SK-N-SH (cell line): Measurements from ENCODE around the gene PRSS48. TPM values are rescaled to one million over a fixed set of nuclear protein-coding genes. Genes with fewer than 3 reads are reported as not detected.

Experiments used
- CTCF ChIA-PET: fragments of 300-600, 350-600 bp; formaldehyde crosslinking; extraction: SDS; loops from one replicate; lab custom pipeline; 2021; lab: Yijun Ruan, JAX
- POLR2A ChIA-PET: fragments of 350-600 bp; sonication (Branson Sonifier 250); formaldehyde crosslinking; extraction: SDS; loops from one replicate; lab custom pipeline; 2020; ENCODE audit warnings: antibody characterized with exemption, inconsistent platforms; lab: Yijun Ruan, JAX
- DNase-seq: peaks from one replicate; pipeline ENCODE4 v3.0.0; 2012
- H2AFZ ChIP-seq: fragments of 200-600 bp; sonication (generic); 2 replicates; pipeline ENCODE4 v1.8.1; 2016; ENCODE audit warnings: antibody characterized with exemption, mild to moderate bottlenecking, low read depth
- H3F3A ChIP-seq: fragments of 200-600 bp; sonication (generic); replicated peaks from 2 replicates; pipeline ENCODE3; 2016; ENCODE audit warnings: antibody characterized with exemption, mild to moderate bottlenecking; ENCODE audit not compliant: insufficient read depth
- H3K27ac ChIP-seq, 2 experiments: fragments of 200-500 bp in 1 of 2; fragments of 200-600 bp in 1 of 2; sonication (Bioruptor generic) in 1 of 2; sonication (generic), shearing (Covaris generic) in 1 of 2; 2 replicates each; pipeline versions ENCODE4 v1.5.1 to v1.6.1; 2014 to 2016; ENCODE audit warnings: low read depth in 2 of 2, inconsistent platforms in 1 of 2, low read length in 1 of 2, mild to moderate bottlenecking in 1 of 2, mixed read lengths in 1 of 2
- H3K27me3 ChIP-seq: fragments of 200-600 bp; sonication (generic), shearing (Covaris generic); 2 replicates; pipeline ENCODE4 v1.6.1; 2016; ENCODE audit warnings: mixed run types; ENCODE audit not compliant: insufficient read depth
- H3K36me3 ChIP-seq, 2 experiments: fragments of 200-500 bp in 1 of 2; fragments of 200-600 bp in 1 of 2; sonication (Bioruptor generic) in 1 of 2; sonication (generic) in 1 of 2; replicated peaks in 1 of 2; 2 replicates each; pipeline versions ENCODE3 to v1.5.1; 2014 to 2016; ENCODE audit warnings: low read length in 1 of 2, mild to moderate bottlenecking in 1 of 2; ENCODE audit not compliant: insufficient read depth in 2 of 2, control insufficient read depth in 1 of 2
- H3K4me1 ChIP-seq, 2 experiments: fragments of 200-500 bp in 1 of 2; fragments of 200-600 bp in 1 of 2; sonication (Bioruptor generic) in 1 of 2; sonication (generic), shearing (Covaris generic) in 1 of 2; 2 replicates each; pipeline versions ENCODE4 v1.5.1 to v1.6.1; 2014 to 2016; ENCODE audit warnings: low read depth in 1 of 2, low read length in 1 of 2, mixed run types in 1 of 2; ENCODE audit not compliant: insufficient read depth in 2 of 2, control insufficient read depth in 1 of 2
- H3K4me2 ChIP-seq: fragments of 200-600 bp; sonication (generic), shearing (Covaris generic); 2 replicates; pipeline ENCODE4 v1.6.1; 2017; ENCODE audit warnings: mixed run types
- H3K4me3 ChIP-seq, 2 experiments: fragments of 200-500 bp in 1 of 2; fragments of 200-600 bp in 1 of 2; sonication (Bioruptor generic) in 1 of 2; sonication (generic), shearing (Covaris generic) in 1 of 2; 2 replicates each; pipeline versions ENCODE4 v1.5.1 to v1.8.1; 2014 to 2016; ENCODE audit warnings: low read depth in 2 of 2, inconsistent platforms in 1 of 2, low read length in 1 of 2, mild to moderate bottlenecking in 1 of 2, mixed read lengths in 1 of 2, moderate library complexity in 1 of 2
- H3K79me2 ChIP-seq: fragments of 200-600 bp; sonication (generic); 2 replicates; pipeline ENCODE4 v1.8.1; 2017; ENCODE audit warnings: mild to moderate bottlenecking; ENCODE audit not compliant: insufficient read depth
- H3K9ac ChIP-seq: fragments of 200-600 bp; sonication (generic); 2 replicates; pipeline ENCODE4 v1.6.1; 2017; ENCODE audit warnings: mixed run types
- H3K9me2 ChIP-seq: fragments of 200-600 bp; sonication (generic); 2 replicates; pipeline ENCODE4 v1.6.1; 2017; ENCODE audit warnings: mixed run types
- H3K9me3 ChIP-seq: fragments of 200-600 bp; sonication (generic); 2 replicates; pipeline ENCODE4 v1.6.1; 2017; ENCODE audit warnings: mixed run types, mild to moderate bottlenecking, moderate library complexity
- H4K20me1 ChIP-seq: fragments of 200-600 bp; sonication (generic); 2 replicates; pipeline ENCODE4 v1.6.1; 2017; ENCODE audit warnings: mild to moderate bottlenecking, mixed run types; ENCODE audit not compliant: insufficient read depth
- EP300 ChIP-seq, 2 experiments: IDR thresholded peaks; 2 replicates each; pipeline versions ENCODE4 v1.4.0 to v1.6.1; 2012; ENCODE audit warnings: borderline replicate concordance in 1 of 2, low read depth in 1 of 2, low read length in 1 of 2
- FOXJ3 ChIP-seq: sonication (generic); formaldehyde crosslinking; IDR thresholded peaks from 2 replicates; pipeline ENCODE4 v1.5.1; 2020; ENCODE audit warnings: mild to moderate bottlenecking, missing genetic modification reagents
- GABPA ChIP-seq: IDR thresholded peaks from 2 replicates; pipeline ENCODE4 v1.4.0; 2012; ENCODE audit warnings: low read depth, mild to moderate bottlenecking
- GATA2 ChIP-seq: sonication (generic); formaldehyde crosslinking; IDR thresholded peaks from 2 replicates; pipeline ENCODE4 v1.5.0; 2020; ENCODE audit warnings: mild to moderate bottlenecking, missing genetic modification reagents
- JUND ChIP-seq: IDR thresholded peaks from 2 replicates; pipeline ENCODE4 v1.4.0; 2012
- MXI1 ChIP-seq: IDR thresholded peaks from 2 replicates; pipeline ENCODE4 v1.6.1; 2012; ENCODE audit warnings: mild to moderate bottlenecking, low read depth, low read length, improper control_type of control experiment
- NFIC ChIP-seq: IDR thresholded peaks from 2 replicates; pipeline ENCODE4 v1.4.0; 2012; ENCODE audit warnings: borderline replicate concordance
- NRF1 ChIP-seq: IDR thresholded peaks from 2 replicates; pipeline ENCODE4 v1.6.1; 2012; ENCODE audit warnings: low read depth, mild to moderate bottlenecking, low read length
- REST ChIP-seq: IDR thresholded peaks from 2 replicates; pipeline ENCODE4 v1.6.1; 2012; ENCODE audit warnings: mild to moderate bottlenecking, low read depth, low read length, moderate library complexity
- RXRA ChIP-seq: IDR thresholded peaks from 2 replicates; pipeline ENCODE4 v1.4.0; 2012; ENCODE audit warnings: low read depth, mild to moderate bottlenecking, borderline replicate concordance
- SIN3A ChIP-seq: IDR thresholded peaks from 2 replicates; pipeline ENCODE4 v1.6.1; 2012; ENCODE audit warnings: low read depth, mild to moderate bottlenecking, low read length, moderate library complexity, borderline replicate concordance
- TAF1 ChIP-seq: IDR thresholded peaks from 2 replicates; pipeline ENCODE4 v1.6.1; 2012; ENCODE audit warnings: low read depth, mild to moderate bottlenecking, low read length, moderate library complexity, borderline replicate concordance
- TCF12 ChIP-seq: IDR thresholded peaks from 2 replicates; pipeline ENCODE4 v1.4.0; 2012
- YY1 ChIP-seq: IDR thresholded peaks from 2 replicates; pipeline ENCODE4 v1.4.0; 2012; ENCODE audit warnings: low read depth, mild to moderate bottlenecking
- WGBS: methylation state at CpG from one replicate; pipeline ENCODE4 v1.1.6; 2017; ENCODE audit warnings: low lambda C conversion rate; 5-methylcytosine and 5-hydroxymethylcytosine counted together
- polyA plus RNA-seq, 3 experiments: library from polyadenylated mRNA; depleted of rRNA; stranded (reverse); fragments of >200 nt; gene quantifications; 2 replicates each; pipeline ENCODE4 v1.2.3, GENCODE V29; 2012
- TF ChIP-seq, protein P1 (sequence below): fragments of 150-350 bp; IDR thresholded peaks from 2 replicates; pipeline ENCODE4 v1.6.1; 2017; ENCODE audit warnings: antibody characterized with exemption, low read length, low read depth, borderline replicate concordance
- TF ChIP-seq, protein P2 (sequence below): fragments of 150-350 bp; IDR thresholded peaks from 2 replicates; pipeline ENCODE4 v1.6.1; 2016; ENCODE audit warnings: mild to moderate bottlenecking, low read depth, low read length

Gene PRSS48
- polyA plus RNA-seq, 1 of the 3 experiments (the other 2 are of a cell fraction) = not detected

GRCh38 chr4:151267104-151267503 is 9.9 kb upstream of the PRSS48 start:
- H3K4me3 ChIP-seq = no peak overlapping the region
- H3K9ac ChIP-seq = no peak overlapping the region
- 94% methylated on average over 4 of the region's 4 CpGs for WGBS
- TF ChIP-seq, protein P1, sequence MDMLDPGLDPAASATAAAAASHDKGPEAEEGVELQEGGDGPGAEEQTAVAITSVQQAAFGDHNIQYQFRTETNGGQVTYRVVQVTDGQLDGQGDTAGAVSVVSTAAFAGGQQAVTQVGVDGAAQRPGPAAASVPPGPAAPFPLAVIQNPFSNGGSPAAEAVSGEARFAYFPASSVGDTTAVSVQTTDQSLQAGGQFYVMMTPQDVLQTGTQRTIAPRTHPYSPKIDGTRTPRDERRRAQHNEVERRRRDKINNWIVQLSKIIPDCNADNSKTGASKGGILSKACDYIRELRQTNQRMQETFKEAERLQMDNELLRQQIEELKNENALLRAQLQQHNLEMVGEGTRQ = no peak
- TF ChIP-seq, protein P2, sequence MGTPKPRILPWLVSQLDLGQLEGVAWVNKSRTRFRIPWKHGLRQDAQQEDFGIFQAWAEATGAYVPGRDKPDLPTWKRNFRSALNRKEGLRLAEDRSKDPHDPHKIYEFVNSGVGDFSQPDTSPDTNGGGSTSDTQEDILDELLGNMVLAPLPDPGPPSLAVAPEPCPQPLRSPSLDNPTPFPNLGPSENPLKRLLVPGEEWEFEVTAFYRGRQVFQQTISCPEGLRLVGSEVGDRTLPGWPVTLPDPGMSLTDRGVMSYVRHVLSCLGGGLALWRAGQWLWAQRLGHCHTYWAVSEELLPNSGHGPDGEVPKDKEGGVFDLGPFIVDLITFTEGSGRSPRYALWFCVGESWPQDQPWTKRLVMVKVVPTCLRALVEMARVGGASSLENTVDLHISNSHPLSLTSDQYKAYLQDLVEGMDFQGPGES = no peak
- TF ChIP-seq MXI1 (no peak), NRF1 (no peak), SIN3A (no peak), GATA2 (CRISPR knock-in tag) (no peak), TAF1 (no peak), REST (no peak), GABPA (no peak), NFIC (no peak), FOXJ3 (no peak), EP300 (IDR thresholded peaks at IDR 0.05; ENCODE audit: borderline replicate concordance in 1 of 2, low read depth in 1 of 2, low read length in 1 of 2) (no peak), YY1 (no peak), JUND (no peak), RXRA (no peak), TCF12 (no peak)
- peaks cover 0 to 2% of the 10 kb centered on the region in 2 experiments for H3K36me3 ChIP-seq
- ChIA-PET POLR2A (interaction anchor here (0.6 kb wide), 1 partner anchor 21 kb away, joined by 3 read pairs; no protein-coding TSS in a partner anchor), CTCF (interaction anchor here (1.3 to 3.0 kb wide), 3 partner anchors 10 to 377 kb away, joined by 4 to 15 read pairs (median 4); partner anchors contain the start of genes PRSS48 and RPS3A)
- no peaks in the 10 kb centered on the region for H3K27me3 ChIP-seq
- H3K27ac ChIP-seq = no peak overlapping the region
- no peaks in the 10 kb centered on the region for H3K9me3 ChIP-seq
- H3F3A ChIP-seq = peaks cover 7% of the 10 kb centered on the region
- DNase-seq = no peak
- no peaks in the 10 kb centered on the region for H4K20me1 ChIP-seq
- no peak overlapping the region for H2AFZ ChIP-seq
- peaks cover 19% of the 10 kb centered on the region; the same call in 1 of the 2 replicates for H3K79me2 ChIP-seq
- H3K4me2 ChIP-seq = no peak overlapping the region
- peaks cover 7% of the 10 kb centered on the region in 2 experiments; a peak in 2 of 4 replicates for H3K4me1 ChIP-seq
- no peaks in the 10 kb centered on the region for H3K9me2 ChIP-seq
